ENCODE results near the gene MRAS.

MRAS gene

GRCh38 chr3:138397983-138398382 is 49.6 kb downstream of the MRAS start:
- Histone ChIP-seq H3K4me2 (ENCODE audit: low read length) (no peak overlapping the region), H3K36me3 (ENCODE audit: control insufficient read depth, insufficient read depth, low read length) (no peaks in the 10 kb centered on the region), H2AFZ (no peak overlapping the region), H3K9me3 (ENCODE audit: control insufficient read depth, low read length) (no peaks in the 10 kb centered on the region), H3K9ac (no peak overlapping the region), H3K79me2 (no peaks in the 10 kb centered on the region), H3K4me1 (no peaks in the 10 kb centered on the region), H3K27ac (no peak overlapping the region), H3K4me3 (ENCODE audit: low read depth, low read length) (no peak overlapping the region), H3K27me3 (ENCODE audit: control insufficient read depth, insufficient read depth, low read length) (no peaks in the 10 kb centered on the region)
- TF ChIP-seq CTCF (IDR thresholded peaks at IDR 0.05) = no peak

- Histone ChIP-seq H3K9ac (no peak overlapping the region), H3K79me2 (no peaks in the 10 kb centered on the region), H3K4me1 (no peaks in the 10 kb centered on the region), H3K9me3 (ENCODE audit: control insufficient read depth, low read length) (no peaks in the 10 kb centered on the region), H3K27ac (no peak overlapping the region), H2AFZ (no peak overlapping the region), H3K4me3 (ENCODE audit: low read depth, low read length) (no peak overlapping the region), H3K36me3 (ENCODE audit: control insufficient read depth, insufficient read depth, low read length) (no peaks in the 10 kb centered on the region), H3K27me3 (ENCODE audit: control insufficient read depth, insufficient read depth, low read length) (no peaks in the 10 kb centered on the region), H3K4me2 (ENCODE audit: low read length) (no peak overlapping the region)
- TF ChIP-seq CTCF (IDR thresholded peaks at IDR 0.05) = no peak
Measured at GRCh38 chr3:138398791-138399575, 50.6 kb downstream of the MRAS start.

- no peak overlapping the region for H3K27ac ChIP-seq
- no peak for TF ChIP-seq CTCF (IDR thresholded peaks at IDR 0.05)
- no peaks in the 10 kb centered on the region for H3K27me3 ChIP-seq (ENCODE audit: control insufficient read depth, insufficient read depth, low read length)
- H3K36me3 ChIP-seq (ENCODE audit: control insufficient read depth, insufficient read depth, low read length) = no peaks in the 10 kb centered on the region
- H3K4me2 ChIP-seq (ENCODE audit: low read length) = no peak overlapping the region
- H2AFZ ChIP-seq = no peak overlapping the region
- H3K4me3 ChIP-seq (ENCODE audit: low read depth, low read length) = no peak overlapping the region
- H3K9ac ChIP-seq = no peak overlapping the region
- no peaks in the 10 kb centered on the region for H3K4me1 ChIP-seq
- no peaks in the 10 kb centered on the region for H3K9me3 ChIP-seq (ENCODE audit: control insufficient read depth, low read length)
- H3K79me2 ChIP-seq = no peaks in the 10 kb centered on the region
Measured at GRCh38 chr3:138399766-138400165, 51.4 kb downstream of the MRAS start.

- no peaks in the 10 kb centered on the region for H3K36me3 ChIP-seq (ENCODE audit: control insufficient read depth, insufficient read depth, low read length)
- no peaks in the 10 kb centered on the region for H3K4me1 ChIP-seq
- H3K4me3 ChIP-seq (ENCODE audit: low read depth, low read length) = no peak overlapping the region
- H3K27ac ChIP-seq = no peak overlapping the region
- no peak for TF ChIP-seq CTCF (IDR thresholded peaks at IDR 0.05)
- H3K9ac ChIP-seq = no peak overlapping the region
- no peak overlapping the region for H2AFZ ChIP-seq
- no peaks in the 10 kb centered on the region for H3K9me3 ChIP-seq (ENCODE audit: control insufficient read depth, low read length)
- no peak overlapping the region for H3K4me2 ChIP-seq (ENCODE audit: low read length)
- H3K27me3 ChIP-seq (ENCODE audit: control insufficient read depth, insufficient read depth, low read length) = no peaks in the 10 kb centered on the region
- H3K79me2 ChIP-seq = no peaks in the 10 kb centered on the region
Measured at GRCh38 chr3:138400651-138401070, 52.3 kb downstream of the MRAS start.

- Histone ChIP-seq H3K27ac (no peak overlapping the region), H3K4me1 (no peaks in the 10 kb centered on the region), H3K4me3 (ENCODE audit: low read depth, low read length) (no peak overlapping the region), H2AFZ (no peak overlapping the region), H3K79me2 (no peaks in the 10 kb centered on the region), H3K27me3 (ENCODE audit: control insufficient read depth, insufficient read depth, low read length) (no peaks in the 10 kb centered on the region), H3K4me2 (ENCODE audit: low read length) (no peak overlapping the region), H3K9ac (no peak overlapping the region), H3K9me3 (ENCODE audit: control insufficient read depth, low read length) (no peaks in the 10 kb centered on the region), H3K36me3 (ENCODE audit: control insufficient read depth, insufficient read depth, low read length) (no peaks in the 10 kb centered on the region)
- no peak for TF ChIP-seq CTCF (IDR thresholded peaks at IDR 0.05)
Measured at GRCh38 chr3:138401834-138402233, 53.5 kb downstream of the MRAS start.

Data from parathyroid adenoma (tissue), 2 donors.